HEK293 (cell line): ENCODE results near the gene F10.

ENCODE experiments used
- KLF8 ChIP-seq: fragments of 450-650 bp; formaldehyde crosslinking; IDR thresholded peaks from 2 replicates; pipeline ENCODE4 v1.5.1; 2016; ENCODE audit warnings: missing biosample characterization, missing genetic modification characterization
- ZNF350 ChIP-seq: fragments of 450-650 bp; formaldehyde crosslinking; IDR thresholded peaks from 2 replicates; pipeline ENCODE4 v1.5.0; 2017; ENCODE audit warnings: missing biosample characterization, mild to moderate bottlenecking, missing genetic modification characterization
- ZSCAN4 ChIP-seq: fragments of 450-650 bp; formaldehyde crosslinking; IDR thresholded peaks from 2 replicates; pipeline ENCODE4 v1.5.1; 2017; ENCODE audit warnings: missing biosample characterization, missing genetic modification characterization
- TF ChIP-seq, protein P1 (sequence below): fragments of 450-650 bp; formaldehyde crosslinking; IDR thresholded peaks from 2 replicates; pipeline ENCODE4 v1.5.1; 2017; ENCODE audit warnings: missing biosample characterization, mild to moderate bottlenecking, missing genetic modification characterization, moderate library complexity

F10 gene

GRCh38 chr13:113196970-113197737, 74.6 kb downstream of the F10 start (continued):
- TF ChIP-seq ZNF350 (tag by site-specific recombination) (no peak), ZSCAN4 (tag by site-specific recombination) (no peak), KLF8 (no peak)
- TF ChIP-seq, protein P1, sequence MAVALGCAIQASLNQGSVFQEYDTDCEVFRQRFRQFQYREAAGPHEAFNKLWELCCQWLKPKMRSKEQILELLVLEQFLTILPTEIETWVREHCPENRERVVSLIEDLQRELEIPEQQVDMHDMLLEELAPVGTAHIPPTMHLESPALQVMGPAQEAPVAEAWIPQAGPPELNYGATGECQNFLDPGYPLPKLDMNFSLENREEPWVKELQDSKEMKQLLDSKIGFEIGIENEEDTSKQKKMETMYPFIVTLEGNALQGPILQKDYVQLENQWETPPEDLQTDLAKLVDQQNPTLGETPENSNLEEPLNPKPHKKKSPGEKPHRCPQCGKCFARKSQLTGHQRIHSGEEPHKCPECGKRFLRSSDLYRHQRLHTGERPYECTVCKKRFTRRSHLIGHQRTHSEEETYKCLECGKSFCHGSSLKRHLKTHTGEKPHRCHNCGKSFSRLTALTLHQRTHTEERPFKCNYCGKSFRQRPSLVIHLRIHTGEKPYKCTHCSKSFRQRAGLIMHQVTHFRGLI (tag by site-specific recombination), result no peak
